ENCODE results near the gene ARSJ. TPM values are rescaled to one million over a fixed set of nuclear protein-coding genes. Genes with fewer than 3 reads are reported as not detected.
"Not testable (repeated sequence)": the region's sequence is repeated elsewhere in the genome, so short reads cannot be mapped to it uniquely, and the experiment has no call there.

ARSJ gene
- total and polyA plus RNA-seq, 2 experiments from 2014 or later = 4.3 to 6.6 TPM

DNA sequence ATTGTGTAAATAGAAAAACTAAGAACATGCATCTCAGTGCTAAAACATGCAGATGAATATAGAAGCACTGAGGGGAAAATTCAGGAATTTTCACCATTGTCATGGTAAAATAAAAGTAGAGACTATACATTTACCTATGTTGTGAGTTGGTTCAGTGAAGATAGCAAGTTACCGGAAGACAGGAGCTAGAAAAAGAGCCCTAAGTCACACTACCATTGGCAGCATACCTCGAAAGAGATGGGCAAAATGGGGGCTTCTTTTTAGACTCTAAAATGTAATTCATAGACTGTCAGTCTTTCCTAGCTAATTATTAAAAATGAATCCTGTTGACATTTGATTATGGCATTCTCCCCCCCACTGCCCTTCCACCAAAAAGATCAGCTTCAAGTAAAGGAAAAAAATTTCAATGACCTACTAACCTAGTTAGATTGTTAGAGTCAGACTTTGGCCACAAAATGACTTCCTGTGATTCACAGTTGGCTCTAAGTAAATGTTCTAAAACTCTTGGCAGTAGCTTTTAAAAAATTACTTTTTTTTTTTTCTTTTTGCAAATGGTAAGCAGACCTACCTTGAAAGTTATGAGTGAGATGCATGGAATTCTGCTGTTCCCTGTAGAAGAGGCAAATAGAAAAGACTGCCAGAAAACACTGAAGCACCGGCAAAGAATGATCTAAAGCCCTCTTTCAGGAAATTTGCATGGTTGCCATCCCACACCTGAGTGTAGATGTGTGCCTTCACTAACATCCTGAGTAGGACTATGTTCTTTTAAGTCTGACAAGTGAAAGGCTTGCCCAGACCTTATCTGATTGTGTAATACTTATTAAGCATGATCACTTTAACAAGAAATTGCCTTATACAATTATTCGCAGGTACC lies 26.4 kb upstream of the ARSJ start:
- Histone ChIP-seq H3K36me3 (ENCODE audit: insufficient read depth) (no peaks in the 10 kb centered on the region), H4K20me1 (replicated peaks; ENCODE audit: insufficient read depth) (no peaks in the 10 kb centered on the region), H3K9me2 (ENCODE audit: insufficient read depth) (no peaks in the 10 kb centered on the region; the same call in 1 of the 2 replicates), H3K79me2 (replicated peaks; ENCODE audit: insufficient read depth) (no peaks in the 10 kb centered on the region), H3K4me3 (no peak overlapping the region), H3K4me2 (peak overlapping the region; percentile 36; the same call in 1 of the 2 replicates), H3K27me3 (ENCODE audit: insufficient read depth) (no peaks in the 10 kb centered on the region), H3K27ac (ENCODE audit: low read depth) (no peak overlapping the region), H3F3A (replicated peaks; ENCODE audit: low read depth) (no peaks in the 10 kb centered on the region), H3K4me1 (ENCODE audit: insufficient read depth) (peaks cover 21% of the 10 kb centered on the region), H2AFZ (no peak overlapping the region)
- DNase-seq (ENCODE audit: low spot score) (peak; percentile 40), ATAC-seq (peak; percentile 39; the same call in 2 of the 3 replicates)
- Mint-ChIP-seq H3K9me3 (no peaks in the 10 kb centered on the region; the same call in 2 of the 3 replicates), H3K27ac (no peak overlapping the region), H3K27me3 (ENCODE audit: insufficient read depth, low read depth, poor library complexity) (no peaks in the 10 kb centered on the region), H3K4me1 (peaks cover 23% of the 10 kb centered on the region), H3K36me3 (ENCODE audit: low read depth) (no peaks in the 10 kb centered on the region; the same call in 2 of the 3 replicates), H3K4me3 (no peak overlapping the region)
- TF ChIP-seq STAT1 (IDR thresholded peaks at IDR 0.05; ENCODE audit: unreplicated experiment) = no peak
- no peak for TF ChIP-seq NANOG (IDR thresholded peaks at IDR 0.05; ENCODE audit: borderline replicate concordance)
- no peak for TF ChIP-seq ZNF114 (CRISPR knock-in tag; IDR thresholded peaks at IDR 0.05)
- TF ChIP-seq EZH2phosphoT487 (IDR thresholded peaks at IDR 0.05; ENCODE audit: unreplicated experiment) = no peak
- TF ChIP-seq EZH2 (IDR thresholded peaks at IDR 0.05; ENCODE audit: low read depth, unreplicated experiment) = no peak
- TF ChIP-seq ZNF331 (CRISPR knock-in tag; IDR thresholded peaks at IDR 0.05; ENCODE audit: low read depth) = no peak
- TF ChIP-seq, protein P1, sequence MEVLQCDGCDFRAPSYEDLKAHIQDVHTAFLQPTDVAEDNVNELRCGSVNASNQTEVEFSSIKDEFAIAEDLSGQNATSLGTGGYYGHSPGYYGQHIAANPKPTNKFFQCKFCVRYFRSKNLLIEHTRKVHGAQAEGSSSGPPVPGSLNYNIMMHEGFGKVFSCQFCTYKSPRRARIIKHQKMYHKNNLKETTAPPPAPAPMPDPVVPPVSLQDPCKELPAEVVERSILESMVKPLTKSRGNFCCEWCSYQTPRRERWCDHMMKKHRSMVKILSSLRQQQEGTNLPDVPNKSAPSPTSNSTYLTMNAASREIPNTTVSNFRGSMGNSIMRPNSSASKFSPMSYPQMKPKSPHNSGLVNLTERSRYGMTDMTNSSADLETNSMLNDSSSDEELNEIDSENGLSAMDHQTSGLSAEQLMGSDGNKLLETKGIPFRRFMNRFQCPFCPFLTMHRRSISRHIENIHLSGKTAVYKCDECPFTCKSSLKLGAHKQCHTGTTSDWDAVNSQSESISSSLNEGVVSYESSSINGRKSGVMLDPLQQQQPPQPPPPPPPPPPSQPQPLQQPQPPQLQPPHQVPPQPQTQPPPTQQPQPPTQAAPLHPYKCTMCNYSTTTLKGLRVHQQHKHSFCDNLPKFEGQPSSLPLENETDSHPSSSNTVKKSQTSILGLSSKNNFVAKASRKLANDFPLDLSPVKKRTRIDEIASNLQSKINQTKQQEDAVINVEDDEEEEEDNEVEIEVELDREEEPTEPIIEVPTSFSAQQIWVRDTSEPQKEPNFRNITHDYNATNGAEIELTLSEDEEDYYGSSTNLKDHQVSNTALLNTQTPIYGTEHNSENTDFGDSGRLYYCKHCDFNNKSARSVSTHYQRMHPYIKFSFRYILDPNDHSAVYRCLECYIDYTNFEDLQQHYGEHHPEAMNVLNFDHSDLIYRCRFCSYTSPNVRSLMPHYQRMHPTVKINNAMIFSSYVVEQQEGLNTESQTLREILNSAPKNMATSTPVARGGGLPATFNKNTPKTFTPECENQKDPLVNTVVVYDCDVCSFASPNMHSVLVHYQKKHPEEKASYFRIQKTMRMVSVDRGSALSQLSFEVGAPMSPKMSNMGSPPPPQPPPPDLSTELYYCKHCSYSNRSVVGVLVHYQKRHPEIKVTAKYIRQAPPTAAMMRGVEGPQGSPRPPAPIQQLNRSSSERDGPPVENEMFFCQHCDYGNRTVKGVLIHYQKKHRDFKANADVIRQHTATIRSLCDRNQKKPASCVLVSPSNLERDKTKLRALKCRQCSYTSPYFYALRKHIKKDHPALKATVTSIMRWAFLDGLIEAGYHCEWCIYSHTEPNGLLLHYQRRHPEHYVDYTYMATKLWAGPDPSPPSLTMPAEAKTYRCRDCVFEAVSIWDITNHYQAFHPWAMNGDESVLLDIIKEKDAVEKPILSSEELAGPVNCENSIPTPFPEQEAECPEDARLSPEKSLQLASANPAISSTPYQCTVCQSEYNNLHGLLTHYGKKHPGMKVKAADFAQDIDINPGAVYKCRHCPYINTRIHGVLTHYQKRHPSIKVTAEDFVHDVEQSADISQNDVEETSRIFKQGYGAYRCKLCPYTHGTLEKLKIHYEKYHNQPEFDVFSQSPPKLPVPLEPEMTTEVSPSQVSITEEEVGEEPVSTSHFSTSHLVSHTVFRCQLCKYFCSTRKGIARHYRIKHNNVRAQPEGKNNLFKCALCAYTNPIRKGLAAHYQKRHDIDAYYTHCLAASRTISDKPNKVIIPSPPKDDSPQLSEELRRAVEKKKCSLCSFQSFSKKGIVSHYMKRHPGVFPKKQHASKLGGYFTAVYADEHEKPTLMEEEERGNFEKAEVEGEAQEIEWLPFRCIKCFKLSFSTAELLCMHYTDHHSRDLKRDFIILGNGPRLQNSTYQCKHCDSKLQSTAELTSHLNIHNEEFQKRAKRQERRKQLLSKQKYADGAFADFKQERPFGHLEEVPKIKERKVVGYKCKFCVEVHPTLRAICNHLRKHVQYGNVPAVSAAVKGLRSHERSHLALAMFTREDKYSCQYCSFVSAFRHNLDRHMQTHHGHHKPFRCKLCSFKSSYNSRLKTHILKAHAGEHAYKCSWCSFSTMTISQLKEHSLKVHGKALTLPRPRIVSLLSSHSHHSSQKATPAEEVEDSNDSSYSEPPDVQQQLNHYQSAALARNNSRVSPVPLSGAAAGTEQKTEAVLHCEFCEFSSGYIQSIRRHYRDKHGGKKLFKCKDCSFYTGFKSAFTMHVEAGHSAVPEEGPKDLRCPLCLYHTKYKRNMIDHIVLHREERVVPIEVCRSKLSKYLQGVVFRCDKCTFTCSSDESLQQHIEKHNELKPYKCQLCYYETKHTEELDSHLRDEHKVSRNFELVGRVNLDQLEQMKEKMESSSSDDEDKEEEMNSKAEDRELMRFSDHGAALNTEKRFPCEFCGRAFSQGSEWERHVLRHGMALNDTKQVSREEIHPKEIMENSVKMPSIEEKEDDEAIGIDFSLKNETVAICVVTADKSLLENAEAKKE (CRISPR knock-in tag; IDR thresholded peaks at IDR 0.05) = no peak
- no peak for TF ChIP-seq REST (IDR thresholded peaks at IDR 0.05; ENCODE audit: unreplicated experiment)
- no peak for TF ChIP-seq POLR2AphosphoS5 (IDR thresholded peaks at IDR 0.05; ENCODE audit: low read depth)

GRCh38 chr4:114004483-114005226 lies 25.2 kb upstream of the ARSJ start:
- H3F3A ChIP-seq (replicated peaks; ENCODE audit: low read depth); H4K20me1 ChIP-seq (replicated peaks; ENCODE audit: insufficient read depth); H3K27ac Mint-ChIP-seq; H3K27me3 ChIP-seq (ENCODE audit: insufficient read depth); DNase-seq (ENCODE audit: low spot score); H3K9me2 ChIP-seq (ENCODE audit: insufficient read depth); H3K36me3 ChIP-seq (ENCODE audit: insufficient read depth); H3K27ac ChIP-seq (ENCODE audit: low read depth); H3K36me3 Mint-ChIP-seq (ENCODE audit: low read depth); H3K9me3 Mint-ChIP-seq; H3K79me2 ChIP-seq (replicated peaks; ENCODE audit: insufficient read depth); H3K4me3 ChIP-seq; H3K27me3 Mint-ChIP-seq (ENCODE audit: insufficient read depth, low read depth, poor library complexity); H3K4me2 ChIP-seq; H3K4me3 Mint-ChIP-seq; ATAC-seq: not testable (repeated sequence)
- Histone ChIP-seq H3K4me1 (ENCODE audit: insufficient read depth) (peaks cover 21% of the 10 kb centered on the region), H2AFZ (peak overlapping the region; percentile 70; the same call in 1 of the 2 replicates)
- peaks cover 23% of the 10 kb centered on the region for H3K4me1 Mint-ChIP-seq

All from GM23338 (cell line).